Nephron progenitor cell (in vitro differentiated cells): Measurements from ENCODE around the gene SLC28A1.
A peak's percentile ranks its signal among the peaks of the same experiment; 100 is the strongest.

Experiments
- DNase-seq: peaks from one replicate; pipeline ENCODE4 v3.0.0; 2021
- H3K27ac Mint-ChIP-seq: 2 replicates; pipeline ENCODE4 v1.8.0; 2021; ENCODE audit warnings: mild to moderate bottlenecking, moderate library complexity, mixed read lengths
- H3K27me3 Mint-ChIP-seq: 2 replicates; pipeline ENCODE4 v1.8.0; 2021; ENCODE audit warnings: mild to moderate bottlenecking, low read depth, mixed read lengths; ENCODE audit not compliant: poor library complexity
- H3K36me3 Mint-ChIP-seq: 2 replicates; pipeline ENCODE4 v1.8.0; 2021; ENCODE audit warnings: low read depth, mixed read lengths
- H3K4me1 Mint-ChIP-seq: 2 replicates; pipeline ENCODE4 v1.8.0; 2021; ENCODE audit warnings: mixed read lengths
- H3K4me3 Mint-ChIP-seq: 2 replicates; pipeline ENCODE4 v1.8.0; 2021; ENCODE audit warnings: mild to moderate bottlenecking, moderate library complexity, mixed read lengths
- H3K9me3 Mint-ChIP-seq: 2 replicates; pipeline ENCODE4 v1.8.0; 2021; ENCODE audit warnings: mild to moderate bottlenecking, moderate library complexity, mixed read lengths
- CTCF ChIP-seq: fragments of 200-600 bp; sonication (generic); IDR thresholded peaks from 2 replicates; pipeline ENCODE4 v1.5.0; 2021; ENCODE audit warnings: antibody characterized with exemption

SLC28A1 gene

DNA sequence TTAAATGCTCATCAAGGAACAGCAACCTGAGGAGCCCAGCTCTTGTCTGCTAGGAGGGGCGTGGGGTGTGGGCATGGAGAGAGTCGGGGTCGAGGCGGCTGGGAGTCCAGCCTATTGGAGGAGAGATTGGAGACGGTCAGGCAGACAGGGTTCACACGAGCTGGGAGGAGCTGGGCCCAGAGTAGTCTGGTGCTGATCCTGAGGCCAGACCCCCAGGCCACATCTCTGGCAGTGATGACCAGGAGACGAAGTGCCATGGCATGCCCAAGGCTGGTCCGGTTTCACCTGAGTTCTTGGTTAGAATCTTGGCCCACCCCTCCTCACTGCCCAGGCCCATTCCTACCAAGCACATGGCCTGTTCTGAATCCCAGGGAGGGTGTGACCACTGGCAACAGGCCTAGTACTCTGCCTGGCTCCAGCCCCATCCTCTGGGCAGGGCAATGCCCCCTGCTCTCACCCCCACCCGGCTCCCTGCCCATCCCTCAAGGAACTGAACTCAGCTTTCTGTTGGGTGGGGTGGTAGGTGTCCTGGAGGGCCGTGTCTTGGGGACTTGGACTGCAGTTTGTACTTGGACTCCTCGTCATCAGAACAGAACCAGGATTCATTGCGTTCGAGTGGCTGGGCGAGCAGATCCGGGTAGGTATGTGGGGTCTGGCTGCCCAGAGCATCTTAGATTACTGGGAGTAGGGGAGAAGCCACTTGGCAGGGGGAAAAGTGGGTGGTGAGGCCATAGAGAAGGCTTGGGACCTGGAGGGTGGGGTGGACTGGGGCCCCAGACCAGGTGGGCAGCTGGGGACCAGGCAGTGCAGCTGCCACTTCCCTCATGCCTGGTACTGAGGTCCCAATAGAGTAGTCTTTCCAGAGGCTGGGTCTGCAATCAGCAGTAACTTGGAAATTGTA lies 20.8 kb downstream of the SLC28A1 start:
- Mint-ChIP-seq H3K4me1 (peaks cover 30% of the 10 kb centered on the region), H3K36me3 (no peaks in the 10 kb centered on the region), H3K9me3 (peaks cover 12% of the 10 kb centered on the region), H3K27me3 (peaks cover 10% of the 10 kb centered on the region), H3K27ac (no peak overlapping the region), H3K4me3 (no peak overlapping the region)
- no peak for DNase-seq
- no peak for TF ChIP-seq CTCF

DNA sequence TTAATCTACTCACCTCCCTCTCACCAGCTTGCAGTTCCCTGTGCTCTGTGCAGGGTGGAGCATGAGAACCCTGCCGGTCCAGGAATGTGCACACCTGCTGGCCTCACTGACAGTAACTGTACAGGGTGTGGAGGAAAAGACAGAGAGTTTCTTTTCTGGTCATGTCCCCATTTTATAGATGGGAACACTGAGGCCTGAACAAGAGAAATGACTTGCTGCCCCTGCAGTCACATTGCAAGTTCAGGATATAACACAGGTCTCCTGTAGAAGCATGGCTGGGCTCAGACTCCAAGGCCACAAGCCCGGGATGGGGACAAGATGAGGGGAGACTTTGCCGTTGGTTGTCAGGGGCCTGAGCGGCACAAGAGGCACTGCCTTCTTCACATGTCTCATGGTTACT lies 23.3 kb downstream of the SLC28A1 start:
- Mint-ChIP-seq H3K9me3 (no peaks in the 10 kb centered on the region), H3K27ac (no peak overlapping the region), H3K4me1 (peaks cover 37% of the 10 kb centered on the region), H3K27me3 (peaks cover 8% of the 10 kb centered on the region), H3K4me3 (no peak overlapping the region), H3K36me3 (no peaks in the 10 kb centered on the region)
- no peak for DNase-seq
- no peak for TF ChIP-seq CTCF

DNA sequence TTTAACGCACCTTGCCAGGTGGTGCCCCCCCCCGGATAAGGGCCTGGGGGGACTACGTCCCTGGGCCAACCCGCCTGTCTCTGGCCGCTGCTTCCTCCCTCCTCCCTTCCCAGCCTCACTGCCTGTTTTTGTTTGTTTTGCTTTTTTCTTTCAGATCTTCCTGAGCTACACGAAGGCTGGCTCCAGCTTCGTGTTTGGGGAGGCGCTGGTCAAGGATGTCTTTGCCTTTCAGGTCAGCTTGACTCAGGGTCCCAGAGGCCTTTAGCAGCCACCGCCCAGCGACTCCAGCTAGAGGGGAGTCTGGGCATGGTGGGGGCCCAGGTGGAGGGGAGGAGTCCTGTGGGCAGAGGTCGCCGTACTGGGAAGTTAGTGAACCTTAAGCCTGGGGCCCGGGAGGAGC lies 24.1 kb downstream of the SLC28A1 start:
- no peaks in the 10 kb centered on the region for H3K36me3 Mint-ChIP-seq
- DNase-seq = no peak
- no peak overlapping the region for H3K4me3 Mint-ChIP-seq

DNA sequence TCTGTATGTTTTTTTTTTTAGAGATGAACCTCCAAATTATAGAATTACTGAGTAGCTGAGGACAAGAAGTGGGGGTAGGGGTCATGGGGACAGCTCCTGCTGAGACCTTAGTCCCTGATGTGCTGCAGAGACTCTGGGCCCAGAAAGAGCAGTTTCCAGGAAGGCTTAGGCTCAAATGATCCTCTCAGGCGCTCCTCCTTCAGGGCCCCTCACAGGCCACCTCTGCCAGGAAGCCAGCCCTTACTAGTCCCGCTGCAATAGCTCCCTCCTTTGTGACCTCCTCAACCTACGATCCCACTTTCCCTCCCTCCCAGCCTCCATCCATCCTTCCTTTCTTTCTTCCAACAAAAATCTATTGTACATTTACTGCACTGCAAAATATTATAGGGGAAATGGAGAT lies 24.6 kb downstream of the SLC28A1 start:
- no peak for TF ChIP-seq CTCF
- DNase-seq = no peak
- Mint-ChIP-seq H3K27me3 (peaks cover 9% of the 10 kb centered on the region), H3K4me3 (no peak overlapping the region), H3K27ac (peak overlapping the region; percentile 84), H3K36me3 (no peaks in the 10 kb centered on the region), H3K4me1 (peaks cover 37% of the 10 kb centered on the region), H3K9me3 (no peaks in the 10 kb centered on the region)

More for the DNA sequence above, 24.1 kb downstream of the SLC28A1 start:
- Mint-ChIP-seq H3K27me3 (peaks cover 9% of the 10 kb centered on the region), H3K9me3 (no peaks in the 10 kb centered on the region), H3K4me1 (peaks cover 38% of the 10 kb centered on the region), H3K27ac (peak overlapping the region; percentile 84)
- no peak for TF ChIP-seq CTCF

- Mint-ChIP-seq H3K27ac (no peak overlapping the region), H3K36me3 (no peaks in the 10 kb centered on the region)
- no peak for TF ChIP-seq CTCF
Measured at GRCh38 chr15:84909782-84910181, 25.3 kb downstream of the SLC28A1 start.

More at GRCh38 chr15:84909782-84910181, 25.3 kb downstream of the SLC28A1 start:
- H3K4me3 Mint-ChIP-seq = no peak overlapping the region
- no peak for DNase-seq
- H3K9me3 Mint-ChIP-seq = no peaks in the 10 kb centered on the region
- peaks cover 9% of the 10 kb centered on the region for H3K27me3 Mint-ChIP-seq
- H3K4me1 Mint-ChIP-seq = peaks cover 33% of the 10 kb centered on the region
